HCEC 1CT (cell line): ENCODE data around the gene CAST.
A peak's percentile ranks its signal among the peaks of the same experiment; 100 is the strongest.

ENCODE experiments used
- DNase-seq: peaks from one replicate; pipeline ENCODE4 v3.0.0-alpha.2; 2017

Gene CAST

GRCh38 chr5:96648593-96648992 is 13.6 kb upstream of the CAST start:
- DNase-seq, result peak; percentile 43

GRCh38 chr5:96649251-96649662 is 12.9 kb upstream of the CAST start:
- DNase-seq, result no peak

GRCh38 chr5:96649681-96650540 is 12.3 kb upstream of the CAST start:
- DNase-seq, result no peak

- no peak for DNase-seq
These were observed 11.1 kb upstream of the CAST start for GRCh38 chr5:96651047-96651446.

- DNase-seq, result no peak
These were observed 10.0 kb upstream of the CAST start for GRCh38 chr5:96651948-96652753.

- peak; percentile 42 for DNase-seq
These were observed 9.3 kb upstream of the CAST start for GRCh38 chr5:96652769-96653454.

- DNase-seq, result no peak
These were observed 8.0 kb upstream of the CAST start for GRCh38 chr5:96654209-96654608.

GRCh38 chr5:96655085-96655484 is 7.1 kb upstream of the CAST start:
- DNase-seq, result no peak

- peak; percentile 49 for DNase-seq
These were observed 6.7 kb upstream of the CAST start for GRCh38 chr5:96655506-96655905.

- DNase-seq, result peak; percentile 93
These were observed 5.1 kb upstream of the CAST start for GRCh38 chr5:96657068-96657467.

- DNase-seq, result no peak
These were observed 3.9 kb upstream of the CAST start for GRCh38 chr5:96658272-96658671.

GRCh38 chr5:96659170-96659569 is 3.0 kb upstream of the CAST start:
- no peak for DNase-seq

GRCh38 chr5:96660971-96661854 is 963 bp upstream of the CAST start:
- DNase-seq, result peak; percentile 50

- DNase-seq, result peak; percentile 91
These were observed 746 bp downstream of the CAST start for GRCh38 chr5:96662725-96663518.

GRCh38 chr5:96663608-96664007 is 1.4 kb downstream of the CAST start:
- DNase-seq, result no peak

- no peak for DNase-seq
These were observed 2.5 kb downstream of the CAST start for GRCh38 chr5:96664669-96665068.

GRCh38 chr5:96668725-96669124 is 6.5 kb downstream of the CAST start:
- DNase-seq, result no peak

- no peak for DNase-seq
These were observed 7.7 kb downstream of the CAST start for GRCh38 chr5:96669909-96670308.

- no peak for DNase-seq
These were observed 9.3 kb downstream of the CAST start for GRCh38 chr5:96671441-96671840.

GRCh38 chr5:96673127-96673526 is 11.0 kb downstream of the CAST start:
- no peak for DNase-seq

GRCh38 chr5:96675882-96676281 is 13.7 kb downstream of the CAST start:
- no peak for DNase-seq

GRCh38 chr5:96677496-96677895 is 15.3 kb downstream of the CAST start:
- DNase-seq, result no peak
